Breast epithelium (tissue), 3 donors: ENCODE results near the gene SLC4A4.

Experiments used
- CTCF ChIP-seq, 3 donors: fragments of 450-650 bp; IDR thresholded peaks; one replicate each; pipeline ENCODE4 v1.5.1; 2016 to 2017; ENCODE audit warnings: antibody characterized with exemption in 3 of 3, mild to moderate bottlenecking in 3 of 3, moderate library complexity in 3 of 3
- POLR2A ChIP-seq: fragments of 450-650 bp; IDR thresholded peaks from one replicate; pipeline ENCODE4 v1.6.1; 2016; ENCODE audit warnings: antibody characterized with exemption, mild to moderate bottlenecking, moderate library complexity
- POLR2AphosphoS5 ChIP-seq, 3 donors: sonication (generic); formaldehyde crosslinking; IDR thresholded peaks; one replicate each; pipeline ENCODE4 v1.6.1; 2017; ENCODE audit warnings: antibody characterized with exemption in 3 of 3

DNA sequence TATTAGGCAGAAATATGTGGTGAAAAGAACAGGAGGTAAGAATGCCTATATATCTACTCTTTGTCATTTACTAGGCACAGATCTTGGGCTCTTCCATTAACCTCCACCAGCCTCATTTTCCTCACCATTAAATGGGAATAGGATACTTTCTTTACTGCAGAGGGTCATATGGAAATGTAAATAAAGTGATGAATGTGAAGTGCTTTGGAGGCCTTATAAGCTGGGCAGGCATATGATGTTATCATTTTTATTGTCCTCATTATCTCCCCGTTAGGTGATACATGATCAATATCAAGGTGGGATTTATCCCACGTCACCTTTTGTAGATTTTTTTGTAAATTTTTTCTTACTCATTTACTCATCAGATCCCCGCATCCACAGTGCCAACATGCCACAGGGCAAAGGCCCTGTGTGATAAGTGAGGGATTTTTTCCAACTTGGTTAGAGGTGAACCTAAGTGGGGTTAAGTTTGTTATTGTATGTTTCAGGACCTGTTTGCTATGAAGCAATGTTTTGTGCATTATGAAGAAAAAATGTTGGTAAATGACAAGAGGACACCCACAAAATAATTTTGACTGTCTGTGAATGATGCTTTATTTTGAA is 107.8 kb downstream of the SLC4A4 start:
- no peak for TF ChIP-seq POLR2A
- TF ChIP-seq CTCF (IDR thresholded peaks at IDR 0.05): no peak
- TF ChIP-seq POLR2AphosphoS5 (IDR thresholded peaks at IDR 0.05): no peak
